ENCODE measurements around the gene FBXO33. TPM values are rescaled to one million over a fixed set of nuclear protein-coding genes. Genes with fewer than 3 reads are reported as not detected.
A peak's percentile ranks its signal among the peaks of the same experiment; 100 is the strongest.

FBXO33 gene
- total and polyA plus RNA-seq, 2 of the 8 experiments (the other 6 are each of a cell fraction or from before 2014, with no cell fraction given), result 4.7 to 11.5 TPM

DNA sequence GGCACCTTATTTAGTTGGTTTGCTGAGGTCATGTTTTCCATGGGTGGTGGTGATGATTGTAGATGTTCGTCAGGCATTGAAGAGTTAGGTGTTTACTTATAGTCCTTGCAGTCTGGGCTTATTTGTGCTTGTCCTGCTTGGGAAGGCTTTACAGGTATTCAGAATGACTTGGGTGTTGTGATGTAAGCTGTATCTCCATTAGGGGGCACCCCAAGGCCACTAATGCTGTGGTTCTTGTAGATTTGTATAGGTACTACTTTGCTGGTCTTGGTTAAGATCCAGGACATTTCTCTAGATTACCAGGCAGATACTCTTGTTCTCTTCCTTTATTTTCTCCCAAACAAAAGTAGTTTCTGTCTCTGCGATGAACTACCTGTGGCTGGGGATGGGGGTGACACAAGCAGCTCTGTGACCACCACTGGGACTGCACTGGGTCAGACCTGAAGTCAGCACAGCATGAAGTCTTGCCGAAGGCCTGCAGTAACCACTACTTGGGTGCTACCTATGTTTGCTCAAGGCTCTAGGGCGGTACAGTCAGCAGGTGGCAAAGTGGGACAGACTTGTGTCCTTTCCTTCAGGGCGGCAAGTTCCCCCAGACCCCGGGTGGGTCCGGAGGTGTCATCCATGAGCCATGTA, 35.8 kb upstream of the FBXO33 start (continued):
- TF ChIP-seq, protein P1, sequence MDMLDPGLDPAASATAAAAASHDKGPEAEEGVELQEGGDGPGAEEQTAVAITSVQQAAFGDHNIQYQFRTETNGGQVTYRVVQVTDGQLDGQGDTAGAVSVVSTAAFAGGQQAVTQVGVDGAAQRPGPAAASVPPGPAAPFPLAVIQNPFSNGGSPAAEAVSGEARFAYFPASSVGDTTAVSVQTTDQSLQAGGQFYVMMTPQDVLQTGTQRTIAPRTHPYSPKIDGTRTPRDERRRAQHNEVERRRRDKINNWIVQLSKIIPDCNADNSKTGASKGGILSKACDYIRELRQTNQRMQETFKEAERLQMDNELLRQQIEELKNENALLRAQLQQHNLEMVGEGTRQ (IDR thresholded peaks at IDR 0.05; ENCODE audit: low read length), result no peak
- TF ChIP-seq BACH1 (IDR thresholded peaks at IDR 0.05; ENCODE audit: low read length), result no peak
- TF ChIP-seq SRF (IDR thresholded peaks at IDR 0.05; ENCODE audit: low read depth, low read length), result no peak
- TF ChIP-seq, protein P2, sequence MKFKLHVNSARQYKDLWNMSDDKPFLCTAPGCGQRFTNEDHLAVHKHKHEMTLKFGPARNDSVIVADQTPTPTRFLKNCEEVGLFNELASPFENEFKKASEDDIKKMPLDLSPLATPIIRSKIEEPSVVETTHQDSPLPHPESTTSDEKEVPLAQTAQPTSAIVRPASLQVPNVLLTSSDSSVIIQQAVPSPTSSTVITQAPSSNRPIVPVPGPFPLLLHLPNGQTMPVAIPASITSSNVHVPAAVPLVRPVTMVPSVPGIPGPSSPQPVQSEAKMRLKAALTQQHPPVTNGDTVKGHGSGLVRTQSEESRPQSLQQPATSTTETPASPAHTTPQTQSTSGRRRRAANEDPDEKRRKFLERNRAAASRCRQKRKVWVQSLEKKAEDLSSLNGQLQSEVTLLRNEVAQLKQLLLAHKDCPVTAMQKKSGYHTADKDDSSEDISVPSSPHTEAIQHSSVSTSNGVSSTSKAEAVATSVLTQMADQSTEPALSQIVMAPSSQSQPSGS (IDR thresholded peaks at IDR 0.05; ENCODE audit: low read length), result no peak
- TF ChIP-seq EGR1 (IDR thresholded peaks at IDR 0.05; ENCODE audit: borderline replicate concordance, low read depth, low read length), result no peak
- TF ChIP-seq, protein P3, sequence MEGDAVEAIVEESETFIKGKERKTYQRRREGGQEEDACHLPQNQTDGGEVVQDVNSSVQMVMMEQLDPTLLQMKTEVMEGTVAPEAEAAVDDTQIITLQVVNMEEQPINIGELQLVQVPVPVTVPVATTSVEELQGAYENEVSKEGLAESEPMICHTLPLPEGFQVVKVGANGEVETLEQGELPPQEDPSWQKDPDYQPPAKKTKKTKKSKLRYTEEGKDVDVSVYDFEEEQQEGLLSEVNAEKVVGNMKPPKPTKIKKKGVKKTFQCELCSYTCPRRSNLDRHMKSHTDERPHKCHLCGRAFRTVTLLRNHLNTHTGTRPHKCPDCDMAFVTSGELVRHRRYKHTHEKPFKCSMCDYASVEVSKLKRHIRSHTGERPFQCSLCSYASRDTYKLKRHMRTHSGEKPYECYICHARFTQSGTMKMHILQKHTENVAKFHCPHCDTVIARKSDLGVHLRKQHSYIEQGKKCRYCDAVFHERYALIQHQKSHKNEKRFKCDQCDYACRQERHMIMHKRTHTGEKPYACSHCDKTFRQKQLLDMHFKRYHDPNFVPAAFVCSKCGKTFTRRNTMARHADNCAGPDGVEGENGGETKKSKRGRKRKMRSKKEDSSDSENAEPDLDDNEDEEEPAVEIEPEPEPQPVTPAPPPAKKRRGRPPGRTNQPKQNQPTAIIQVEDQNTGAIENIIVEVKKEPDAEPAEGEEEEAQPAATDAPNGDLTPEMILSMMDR (IDR thresholded peaks at IDR 0.05; ENCODE audit: control extremely low read depth in 1 of 3, insufficient read depth in 1 of 3, low read depth in 1 of 3, low read length in 3 of 3), result peak in 2 of 3 experiments; percentile 56 to 79; a peak in 3 of 4 replicates
- no peak for TF ChIP-seq GABPA (IDR thresholded peaks at IDR 0.05; ENCODE audit: borderline replicate concordance, insufficient read depth, low read length)

Measured in H1 (cell line).